Neural cell (in vitro differentiated cells): ENCODE results near the gene AGPAT3. TPM values are rescaled to one million over a fixed set of nuclear protein-coding genes. Genes with fewer than 3 reads are reported as not detected.

Source experiments
- H2AFZ ChIP-seq: fragments of 200-600, 300-800 bp; sonication (generic), shearing (Covaris generic); 2 replicates; pipeline ENCODE4 v1.6.0; 2014; ENCODE audit warnings: low read depth, mild to moderate bottlenecking, antibody characterized with exemption, low read length, moderate library complexity
- H3F3A ChIP-seq: fragments of 200-600 bp; shearing (Covaris generic); 2 replicates; pipeline ENCODE4 v1.6.1; 2016; ENCODE audit warnings: mild to moderate bottlenecking, moderate library complexity, mixed read lengths, antibody characterized with exemption, low read length; ENCODE audit not compliant: insufficient read depth, poor library complexity, severe bottlenecking
- H3K27ac ChIP-seq: fragments of 200-600, 300-800 bp; sonication (generic), shearing (Covaris generic); 2 replicates; pipeline ENCODE4 v1.5.1; 2014; ENCODE audit warnings: mild to moderate bottlenecking, low read length, moderate library complexity
- H3K27me3 ChIP-seq: fragments of 300-800, 200-600 bp; sonication (generic), shearing (Covaris generic); 2 replicates; pipeline ENCODE4 v1.6.0; 2014; ENCODE audit warnings: mild to moderate bottlenecking, low read depth, low read length, moderate library complexity; ENCODE audit not compliant: insufficient read depth
- H3K36me3 ChIP-seq: fragments of 300-800, 200-600 bp; sonication (generic), shearing (Covaris generic); 2 replicates; pipeline ENCODE4 v1.5.1; 2014; ENCODE audit warnings: mild to moderate bottlenecking, antibody characterized with exemption, low read length, moderate library complexity; ENCODE audit not compliant: insufficient read depth
- H3K4me2 ChIP-seq: fragments of 300-800, 200-600 bp; sonication (generic), shearing (Covaris generic); 2 replicates; pipeline ENCODE4 v1.6.0; 2014; ENCODE audit warnings: mild to moderate bottlenecking, low read length
- H3K4me3 ChIP-seq: fragments of 300-800, 200-600 bp; sonication (generic), shearing (Covaris generic); 2 replicates; pipeline ENCODE4 v1.5.1; 2014; ENCODE audit warnings: mild to moderate bottlenecking, low read length, moderate library complexity
- H3K79me2 ChIP-seq: fragments of 200-600 bp; shearing (Covaris generic); replicated peaks from 2 replicates; pipeline ENCODE4 v1.6.0; 2014; ENCODE audit warnings: mild to moderate bottlenecking, low read length, moderate library complexity; ENCODE audit not compliant: insufficient read depth
- H3K9ac ChIP-seq: fragments of 300-800, 200-600 bp; sonication (generic), shearing (Covaris generic); 2 replicates; pipeline ENCODE4 v1.6.1; 2016; ENCODE audit warnings: mild to moderate bottlenecking, low read length, mixed read lengths
- H3K9me2 ChIP-seq: fragments of 200-600 bp; shearing (Covaris generic); 2 replicates; pipeline ENCODE4 v1.6.1; 2016; ENCODE audit warnings: mild to moderate bottlenecking, low read length, mixed read lengths; ENCODE audit not compliant: insufficient read depth
- H3K9me3 ChIP-seq: fragments of 200-600, 300-800 bp; sonication (generic), shearing (Covaris generic); 2 replicates; pipeline ENCODE4 v1.6.1; 2016; ENCODE audit warnings: mild to moderate bottlenecking, mixed run types, low read length, moderate library complexity, mixed read lengths
- H4K20me1 ChIP-seq: fragments of 200-600 bp; shearing (Covaris generic); 2 replicates; pipeline ENCODE4 v1.6.1; 2016; ENCODE audit warnings: mild to moderate bottlenecking, mixed run types; ENCODE audit not compliant: insufficient read depth
- EP300 ChIP-seq: fragments of 450-650 bp; conservative IDR thresholded peaks from 2 replicates; pipeline ENCODE4 v1.6.1; 2014; ENCODE audit warnings: antibody characterized with exemption, mild to moderate bottlenecking, moderate library complexity; ENCODE audit not compliant: poor library complexity, severe bottlenecking
- EZH2 ChIP-seq: fragments of 200-600, 300-800 bp; shearing (Covaris generic), sonication (generic); IDR thresholded peaks from 2 replicates; pipeline ENCODE4 v1.6.1; 2014; ENCODE audit warnings: antibody characterized with exemption, low read length, borderline replicate concordance, mild to moderate bottlenecking; ENCODE audit not compliant: insufficient read depth, poor library complexity, severe bottlenecking
- MXI1 ChIP-seq: fragments of 450-650 bp; conservative IDR thresholded peaks from 2 replicates; pipeline ENCODE4 v1.6.1; 2014; ENCODE audit warnings: antibody characterized with exemption, mild to moderate bottlenecking; ENCODE audit not compliant: poor library complexity, severe bottlenecking
- POLR2AphosphoS5 ChIP-seq: IDR thresholded peaks from 2 replicates; pipeline ENCODE4 v1.6.1; 2012
- RAD21 ChIP-seq: fragments of 450-650 bp; conservative IDR thresholded peaks from 2 replicates; pipeline ENCODE4 v1.6.1; 2014; ENCODE audit warnings: antibody characterized with exemption, mild to moderate bottlenecking, moderate library complexity
- SMC3 ChIP-seq: fragments of 450-650 bp; conservative IDR thresholded peaks from 2 replicates; pipeline ENCODE4 v1.6.1; 2014; ENCODE audit warnings: antibody characterized with exemption, mild to moderate bottlenecking, moderate library complexity; ENCODE audit not compliant: poor library complexity
- TAF1 ChIP-seq: IDR thresholded peaks from 2 replicates; pipeline ENCODE4 v1.6.1; 2012; ENCODE audit warnings: low read depth
- polyA plus RNA-seq: library from polyadenylated mRNA; depleted of rRNA; stranded (reverse); fragments of >200 nt; gene quantifications from 2 replicates; pipeline ENCODE4 v1.2.3, GENCODE V29; 2014
- TF ChIP-seq, protein P1 (sequence below): fragments of 450-650 bp; IDR thresholded peaks from 2 replicates; pipeline ENCODE4 v1.5.1; 2014; ENCODE audit warnings: antibody characterized with exemption, mild to moderate bottlenecking, moderate library complexity; ENCODE audit not compliant: poor library complexity, severe bottlenecking
- TF ChIP-seq, protein P2 (sequence below): IDR thresholded peaks from 2 replicates; pipeline ENCODE4 v1.6.1; 2012; ENCODE audit warnings: borderline replicate concordance

The AGPAT3 gene
- polyA plus RNA-seq, 1 donor from 2014 or later: 8.4 TPM

DNA sequence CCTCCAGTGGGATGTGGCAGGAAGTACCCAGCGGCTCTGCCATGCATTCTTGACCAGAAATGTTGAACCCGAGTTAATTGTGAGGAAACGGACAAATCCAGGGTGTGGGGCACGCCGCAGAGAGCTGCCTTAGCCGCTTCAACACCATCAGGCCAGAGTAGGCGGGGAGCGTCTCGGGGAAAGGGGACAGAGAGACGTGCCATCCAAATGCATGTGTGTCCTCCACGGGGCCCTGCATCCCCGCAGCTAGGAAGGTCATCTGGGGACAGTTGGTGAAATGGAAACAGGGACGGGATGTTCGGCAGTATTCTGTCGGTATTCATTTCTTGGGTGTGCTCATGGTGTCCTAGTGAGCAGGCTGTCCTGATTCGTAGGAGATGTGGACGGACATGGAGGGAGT, 88.0 kb downstream of the AGPAT3 start:
- H3K79me2 ChIP-seq: no peaks in the 10 kb centered on the region
- no peaks in the 10 kb centered on the region for H3K36me3 ChIP-seq
- no peaks in the 10 kb centered on the region for H3F3A ChIP-seq
- H3K4me2 ChIP-seq: no peak overlapping the region
- H3K4me3 ChIP-seq: no peak overlapping the region
- H3K9me2 ChIP-seq: no peaks in the 10 kb centered on the region
- H3K9me3 ChIP-seq: no peaks in the 10 kb centered on the region
- H3K27me3 ChIP-seq: no peaks in the 10 kb centered on the region
- no peak overlapping the region for H3K27ac ChIP-seq
- H3K9ac ChIP-seq: no peak overlapping the region
- H2AFZ ChIP-seq: no peak overlapping the region
- TF ChIP-seq POLR2AphosphoS5 (no peak), TAF1 (no peak), MXI1 (no peak), EZH2 (no peak), RAD21 (no peak)
- TF ChIP-seq, protein P1, sequence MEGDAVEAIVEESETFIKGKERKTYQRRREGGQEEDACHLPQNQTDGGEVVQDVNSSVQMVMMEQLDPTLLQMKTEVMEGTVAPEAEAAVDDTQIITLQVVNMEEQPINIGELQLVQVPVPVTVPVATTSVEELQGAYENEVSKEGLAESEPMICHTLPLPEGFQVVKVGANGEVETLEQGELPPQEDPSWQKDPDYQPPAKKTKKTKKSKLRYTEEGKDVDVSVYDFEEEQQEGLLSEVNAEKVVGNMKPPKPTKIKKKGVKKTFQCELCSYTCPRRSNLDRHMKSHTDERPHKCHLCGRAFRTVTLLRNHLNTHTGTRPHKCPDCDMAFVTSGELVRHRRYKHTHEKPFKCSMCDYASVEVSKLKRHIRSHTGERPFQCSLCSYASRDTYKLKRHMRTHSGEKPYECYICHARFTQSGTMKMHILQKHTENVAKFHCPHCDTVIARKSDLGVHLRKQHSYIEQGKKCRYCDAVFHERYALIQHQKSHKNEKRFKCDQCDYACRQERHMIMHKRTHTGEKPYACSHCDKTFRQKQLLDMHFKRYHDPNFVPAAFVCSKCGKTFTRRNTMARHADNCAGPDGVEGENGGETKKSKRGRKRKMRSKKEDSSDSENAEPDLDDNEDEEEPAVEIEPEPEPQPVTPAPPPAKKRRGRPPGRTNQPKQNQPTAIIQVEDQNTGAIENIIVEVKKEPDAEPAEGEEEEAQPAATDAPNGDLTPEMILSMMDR: no peak
- TF ChIP-seq, protein P2, sequence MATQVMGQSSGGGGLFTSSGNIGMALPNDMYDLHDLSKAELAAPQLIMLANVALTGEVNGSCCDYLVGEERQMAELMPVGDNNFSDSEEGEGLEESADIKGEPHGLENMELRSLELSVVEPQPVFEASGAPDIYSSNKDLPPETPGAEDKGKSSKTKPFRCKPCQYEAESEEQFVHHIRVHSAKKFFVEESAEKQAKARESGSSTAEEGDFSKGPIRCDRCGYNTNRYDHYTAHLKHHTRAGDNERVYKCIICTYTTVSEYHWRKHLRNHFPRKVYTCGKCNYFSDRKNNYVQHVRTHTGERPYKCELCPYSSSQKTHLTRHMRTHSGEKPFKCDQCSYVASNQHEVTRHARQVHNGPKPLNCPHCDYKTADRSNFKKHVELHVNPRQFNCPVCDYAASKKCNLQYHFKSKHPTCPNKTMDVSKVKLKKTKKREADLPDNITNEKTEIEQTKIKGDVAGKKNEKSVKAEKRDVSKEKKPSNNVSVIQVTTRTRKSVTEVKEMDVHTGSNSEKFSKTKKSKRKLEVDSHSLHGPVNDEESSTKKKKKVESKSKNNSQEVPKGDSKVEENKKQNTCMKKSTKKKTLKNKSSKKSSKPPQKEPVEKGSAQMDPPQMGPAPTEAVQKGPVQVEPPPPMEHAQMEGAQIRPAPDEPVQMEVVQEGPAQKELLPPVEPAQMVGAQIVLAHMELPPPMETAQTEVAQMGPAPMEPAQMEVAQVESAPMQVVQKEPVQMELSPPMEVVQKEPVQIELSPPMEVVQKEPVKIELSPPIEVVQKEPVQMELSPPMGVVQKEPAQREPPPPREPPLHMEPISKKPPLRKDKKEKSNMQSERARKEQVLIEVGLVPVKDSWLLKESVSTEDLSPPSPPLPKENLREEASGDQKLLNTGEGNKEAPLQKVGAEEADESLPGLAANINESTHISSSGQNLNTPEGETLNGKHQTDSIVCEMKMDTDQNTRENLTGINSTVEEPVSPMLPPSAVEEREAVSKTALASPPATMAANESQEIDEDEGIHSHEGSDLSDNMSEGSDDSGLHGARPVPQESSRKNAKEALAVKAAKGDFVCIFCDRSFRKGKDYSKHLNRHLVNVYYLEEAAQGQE: no peak
- no peaks in the 10 kb centered on the region for H4K20me1 ChIP-seq

DNA sequence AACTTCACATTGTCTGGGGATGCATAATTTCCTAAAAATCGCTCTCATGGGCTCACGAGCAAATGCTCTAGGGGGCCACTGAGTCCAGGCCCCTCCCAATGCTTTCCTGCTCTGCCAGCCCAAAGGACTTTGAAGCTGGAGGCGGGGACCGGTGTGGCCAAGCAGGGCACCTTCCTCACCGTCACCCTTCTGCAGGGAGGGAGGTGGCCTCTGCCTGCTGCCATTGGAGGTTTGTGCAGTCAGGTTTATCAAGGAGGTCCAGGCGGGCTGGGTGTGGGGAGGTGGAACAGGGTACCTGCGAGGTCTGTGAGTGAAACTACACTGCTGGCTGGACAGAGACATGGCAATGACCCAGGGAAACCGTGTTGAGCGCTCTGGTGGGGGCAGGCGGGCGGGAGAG, 89.0 kb downstream of the AGPAT3 start:
- H3K9me3 ChIP-seq: no peaks in the 10 kb centered on the region
- H3K9ac ChIP-seq: no peak overlapping the region
- no peaks in the 10 kb centered on the region for H3K9me2 ChIP-seq
- H3K27ac ChIP-seq: no peak overlapping the region
- no peaks in the 10 kb centered on the region for H3K79me2 ChIP-seq
- H3K36me3 ChIP-seq: no peaks in the 10 kb centered on the region
- no peaks in the 10 kb centered on the region for H3K27me3 ChIP-seq
- H3K4me2 ChIP-seq: no peak overlapping the region
- no peak overlapping the region for H3K4me3 ChIP-seq
- no peaks in the 10 kb centered on the region for H4K20me1 ChIP-seq
- H2AFZ ChIP-seq: no peak overlapping the region
- no peaks in the 10 kb centered on the region for H3F3A ChIP-seq
- TF ChIP-seq, protein P2: no peak
- TF ChIP-seq, protein P1: no peak
- TF ChIP-seq POLR2AphosphoS5 (no peak), TAF1 (no peak), SMC3 (no peak), RAD21 (no peak), EZH2 (no peak), EP300 (no peak), MXI1 (no peak)
